Bronchial epithelial cell (primary cell): ENCODE data around the gene SCGB1A1. TPM values are rescaled to one million over a fixed set of nuclear protein-coding genes. Genes with fewer than 3 reads are reported as not detected.
"Not testable (repeated sequence)": the region's sequence is repeated elsewhere in the genome, so short reads cannot be mapped to it uniquely, and the experiment has no call there.

Source experiments
- DNase-seq: peaks from one replicate; pipeline ENCODE4 v3.0.0-alpha.2; 2010; ENCODE audit warnings: low read depth
- FAIRE-seq: peaks from 2 replicates; lab custom pipeline; 2011; peaks lifted over from hg19 to GRCh38; lab: Jason Lieb, UNC
- H3K27me3 ChIP-seq: 2 replicates; pipeline ENCODE4 v1.5.1; 2011; ENCODE audit warnings: low read length; ENCODE audit not compliant: control insufficient read depth, insufficient read depth
- H3K36me3 ChIP-seq: 2 replicates; pipeline ENCODE4 v1.5.1; 2011; ENCODE audit warnings: low read length; ENCODE audit not compliant: control insufficient read depth, insufficient read depth
- H3K4me3 ChIP-seq: 2 replicates; pipeline ENCODE4 v1.5.1; 2011; ENCODE audit warnings: mild to moderate bottlenecking, low read depth, low read length, control low read depth
- total RNA-seq: library from RNA; depleted of rRNA; stranded (reverse); fragments of >200 nt; gene quantifications from 2 replicates; pipeline ENCODE4 v1.2.1, GENCODE V29; 2014
- TF ChIP-seq, protein P1 (sequence below): IDR thresholded peaks from 2 replicates; pipeline ENCODE4 v1.5.1; 2011; ENCODE audit warnings: mild to moderate bottlenecking, moderate library complexity, low read length, control low read depth, inconsistent platforms; ENCODE audit not compliant: insufficient read depth, severe bottlenecking

SCGB1A1 gene
- total RNA-seq, 1 donor from 2014 or later = not detected

DNA sequence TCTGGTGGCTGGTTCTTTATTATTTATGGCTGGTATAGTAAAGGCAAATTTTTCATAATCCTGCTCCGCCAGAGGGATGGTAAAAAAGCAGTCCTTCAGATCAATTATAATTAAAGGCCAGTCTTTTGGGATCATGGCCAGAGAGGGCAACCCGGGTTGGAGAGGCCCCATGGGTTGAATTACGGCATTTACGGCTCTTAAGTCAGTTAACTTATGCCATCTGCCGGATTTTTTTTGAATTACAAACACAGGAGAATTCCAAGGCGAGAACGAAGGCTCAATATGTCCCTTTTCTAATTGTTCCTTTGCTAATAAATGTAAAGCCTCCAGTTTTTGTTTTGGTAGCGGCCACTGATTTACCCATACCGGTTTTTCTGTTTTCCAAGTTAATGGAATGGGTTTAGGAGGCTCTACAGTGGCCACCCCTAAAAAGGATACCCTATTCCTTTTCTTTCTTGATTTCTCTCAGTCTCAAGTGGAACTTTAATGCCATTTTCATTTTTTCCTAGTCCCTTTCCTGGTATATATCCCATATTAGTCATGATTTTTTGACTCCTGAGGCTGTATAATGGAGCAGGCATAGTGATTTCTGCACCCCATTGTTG is 40.3 kb upstream of the SCGB1A1 start:
- H3K36me3 ChIP-seq, H3K4me3 ChIP-seq, FAIRE-seq, H3K27me3 ChIP-seq: not testable (repeated sequence)
- TF ChIP-seq, protein P1, sequence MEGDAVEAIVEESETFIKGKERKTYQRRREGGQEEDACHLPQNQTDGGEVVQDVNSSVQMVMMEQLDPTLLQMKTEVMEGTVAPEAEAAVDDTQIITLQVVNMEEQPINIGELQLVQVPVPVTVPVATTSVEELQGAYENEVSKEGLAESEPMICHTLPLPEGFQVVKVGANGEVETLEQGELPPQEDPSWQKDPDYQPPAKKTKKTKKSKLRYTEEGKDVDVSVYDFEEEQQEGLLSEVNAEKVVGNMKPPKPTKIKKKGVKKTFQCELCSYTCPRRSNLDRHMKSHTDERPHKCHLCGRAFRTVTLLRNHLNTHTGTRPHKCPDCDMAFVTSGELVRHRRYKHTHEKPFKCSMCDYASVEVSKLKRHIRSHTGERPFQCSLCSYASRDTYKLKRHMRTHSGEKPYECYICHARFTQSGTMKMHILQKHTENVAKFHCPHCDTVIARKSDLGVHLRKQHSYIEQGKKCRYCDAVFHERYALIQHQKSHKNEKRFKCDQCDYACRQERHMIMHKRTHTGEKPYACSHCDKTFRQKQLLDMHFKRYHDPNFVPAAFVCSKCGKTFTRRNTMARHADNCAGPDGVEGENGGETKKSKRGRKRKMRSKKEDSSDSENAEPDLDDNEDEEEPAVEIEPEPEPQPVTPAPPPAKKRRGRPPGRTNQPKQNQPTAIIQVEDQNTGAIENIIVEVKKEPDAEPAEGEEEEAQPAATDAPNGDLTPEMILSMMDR = peak; percentile 15
- DNase-seq = peak; percentile 50

DNA sequence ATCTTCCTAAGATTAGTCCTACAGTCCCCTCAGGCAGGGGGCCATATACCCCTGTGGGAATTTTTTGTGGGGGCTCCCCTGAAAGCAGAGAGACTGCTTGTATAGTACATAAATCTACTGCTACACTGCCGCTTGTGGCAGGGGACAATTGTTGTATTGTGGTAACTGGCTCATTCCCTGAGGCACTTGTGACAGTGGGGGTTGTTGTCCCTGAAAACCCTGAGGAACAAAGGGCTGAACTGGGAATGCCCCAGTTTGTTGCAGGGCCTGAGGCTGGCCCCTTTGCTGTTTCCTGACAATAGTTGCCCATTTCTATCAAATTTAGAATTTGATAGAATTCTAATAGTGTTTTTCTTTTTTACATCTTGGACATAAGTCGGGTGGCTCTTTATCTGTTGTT is 39.2 kb upstream of the SCGB1A1 start:
- not testable (repeated sequence) for H3K4me3 ChIP-seq, H3K27me3 ChIP-seq, DNase-seq, H3K36me3 ChIP-seq, FAIRE-seq

DNA sequence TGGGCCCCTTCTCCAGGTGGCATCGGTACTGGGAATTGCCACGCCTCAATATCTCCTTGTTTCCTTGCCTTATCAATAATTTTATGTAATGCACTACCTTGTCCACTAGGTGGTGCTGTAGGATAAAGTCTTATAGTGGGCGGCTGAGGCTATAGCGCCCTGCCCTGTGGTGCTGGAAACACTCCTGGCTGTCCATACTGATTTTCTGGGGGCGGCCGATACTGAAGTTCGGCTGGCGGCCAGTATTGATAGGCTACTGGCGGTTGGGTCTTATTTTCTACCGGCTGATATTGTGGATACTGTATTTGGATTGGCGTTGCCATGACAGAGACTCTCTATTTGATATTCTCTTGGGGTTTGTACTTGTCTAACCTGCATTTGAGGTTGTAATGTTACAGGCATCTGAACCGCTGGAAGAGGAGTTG is 38.0 kb upstream of the SCGB1A1 start:
- peak; percentile 58 for DNase-seq
- H3K4me3 ChIP-seq, H3K36me3 ChIP-seq, FAIRE-seq, H3K27me3 ChIP-seq: not testable (repeated sequence)
- TF ChIP-seq, protein P1 = peak; percentile 63

DNA sequence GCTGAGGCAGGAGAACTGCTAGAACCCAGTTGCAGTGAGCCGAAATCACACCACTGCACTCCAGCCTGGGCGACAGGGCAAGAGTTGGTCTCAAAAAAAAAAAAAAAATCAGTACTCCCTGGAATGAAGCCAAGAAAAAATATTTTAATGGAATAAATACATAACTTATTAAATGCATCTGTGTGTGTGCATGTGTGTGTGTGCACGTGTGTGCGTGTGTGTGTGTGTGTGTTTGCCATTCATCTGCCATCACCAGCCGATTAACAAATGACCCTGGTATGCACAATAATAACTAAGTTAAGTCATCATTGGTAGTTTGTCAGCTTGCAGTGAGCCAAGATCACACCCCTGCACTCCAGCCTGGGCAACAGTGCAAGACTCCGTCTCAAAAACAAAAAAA is 35.0 kb upstream of the SCGB1A1 start:
- Histone ChIP-seq H3K36me3 (no peaks in the 10 kb centered on the region), H3K4me3 (no peak overlapping the region), H3K27me3 (no peaks in the 10 kb centered on the region)
- DNase-seq = no peak
- no peak for FAIRE-seq
- TF ChIP-seq, protein P1 = no peak

DNA sequence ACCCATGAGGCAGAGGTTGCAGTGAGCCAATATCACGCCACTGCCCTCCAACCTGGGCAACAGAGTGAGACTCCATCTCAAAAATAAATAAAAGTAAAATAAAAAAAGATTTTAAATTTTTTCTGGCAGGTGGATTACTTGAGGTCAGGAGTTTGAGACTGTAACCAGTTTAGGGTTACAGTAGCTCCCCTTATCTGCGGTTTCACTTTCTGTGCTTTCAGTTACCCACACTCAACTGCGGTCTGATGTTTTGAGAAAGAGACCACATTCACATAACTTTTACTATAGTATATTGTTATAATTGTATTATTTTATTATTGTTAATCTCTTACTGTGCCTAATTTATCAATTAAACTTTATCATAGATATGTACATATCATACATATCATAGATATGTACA is 32.8 kb upstream of the SCGB1A1 start:
- not testable (repeated sequence) for H3K4me3 ChIP-seq, H3K27me3 ChIP-seq, FAIRE-seq, DNase-seq, H3K36me3 ChIP-seq

DNA sequence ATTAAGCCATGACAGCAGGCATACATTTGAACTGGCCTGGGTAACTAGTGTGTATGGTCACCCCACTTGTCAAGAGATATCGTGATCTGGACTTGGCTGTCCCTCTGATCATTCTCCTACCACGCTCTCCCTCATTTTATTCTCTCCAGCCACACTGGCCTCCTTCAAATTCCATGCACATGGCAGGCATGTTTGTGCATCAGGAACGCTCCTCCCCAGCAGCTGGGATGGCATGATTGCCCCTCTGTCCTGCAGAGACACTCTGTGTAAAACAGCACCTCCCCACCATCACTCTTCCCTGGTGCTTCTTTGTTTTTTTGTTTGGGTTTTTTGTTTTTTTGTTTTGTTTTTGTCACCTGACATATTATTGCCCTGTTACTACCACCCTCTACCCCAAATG is 31.5 kb upstream of the SCGB1A1 start:
- FAIRE-seq (no peak), DNase-seq (no peak)
- TF ChIP-seq, protein P1 = no peak
- Histone ChIP-seq H3K27me3 (no peaks in the 10 kb centered on the region), H3K4me3 (no peak overlapping the region), H3K36me3 (no peaks in the 10 kb centered on the region)

DNA sequence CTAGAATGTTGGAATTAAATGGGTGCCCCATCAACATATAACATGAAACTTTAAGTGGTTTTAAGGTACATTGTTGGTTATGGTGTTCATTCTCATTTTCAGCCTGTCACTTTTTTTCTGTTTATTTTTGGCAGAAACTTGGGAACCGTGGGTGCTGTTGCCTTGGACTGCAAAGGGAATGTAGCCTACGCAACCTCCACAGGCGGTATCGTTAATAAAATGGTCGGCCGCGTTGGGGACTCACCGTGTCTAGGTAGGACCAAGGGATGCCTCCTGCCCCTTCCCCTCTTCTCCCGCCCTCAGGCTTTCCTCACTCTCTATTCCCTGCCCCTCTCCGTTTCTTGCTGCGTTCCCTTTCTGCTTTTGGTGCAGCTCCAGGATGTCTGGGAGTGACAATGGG is 29.8 kb upstream of the SCGB1A1 start:
- H3K4me3 ChIP-seq = no peak overlapping the region
- H3K27me3 ChIP-seq = no peaks in the 10 kb centered on the region
- FAIRE-seq (no peak), DNase-seq (no peak)
- TF ChIP-seq, protein P1 = no peak
- H3K36me3 ChIP-seq = no peaks in the 10 kb centered on the region
